Measurements from ENCODE around the gene TXNRD1. TPM values are rescaled to one million over a fixed set of nuclear protein-coding genes. Genes with fewer than 3 reads are reported as not detected.
"Not testable (repeated sequence)": the region's sequence is repeated elsewhere in the genome, so short reads cannot be mapped to it uniquely, and the experiment has no call there.

The TXNRD1 gene
- total and polyA plus RNA-seq, 2 experiments from 2014 or later = 43.5 to 74.9 TPM

- DNase-seq (ENCODE audit: low read depth in 1 of 2, low spot score in 1 of 2) = no peak
- H3K27ac ChIP-seq = no peak overlapping the region
- no peak for TF ChIP-seq CTCF (IDR thresholded peaks at IDR 0.05; ENCODE audit: low read depth, low read length)
- no peaks in the 10 kb centered on the region for H3K27me3 ChIP-seq
- no peaks in the 10 kb centered on the region for H3K9me3 ChIP-seq (ENCODE audit: low read depth)
- no peaks in the 10 kb centered on the region for H3K36me3 ChIP-seq
- H3K4me3 ChIP-seq = no peak overlapping the region
- no peaks in the 10 kb centered on the region for H3K4me1 ChIP-seq (ENCODE audit: low read depth)
Observed at GRCh38 chr12:104250366-104251125, 35.0 kb downstream of the TXNRD1 start.

DNA sequence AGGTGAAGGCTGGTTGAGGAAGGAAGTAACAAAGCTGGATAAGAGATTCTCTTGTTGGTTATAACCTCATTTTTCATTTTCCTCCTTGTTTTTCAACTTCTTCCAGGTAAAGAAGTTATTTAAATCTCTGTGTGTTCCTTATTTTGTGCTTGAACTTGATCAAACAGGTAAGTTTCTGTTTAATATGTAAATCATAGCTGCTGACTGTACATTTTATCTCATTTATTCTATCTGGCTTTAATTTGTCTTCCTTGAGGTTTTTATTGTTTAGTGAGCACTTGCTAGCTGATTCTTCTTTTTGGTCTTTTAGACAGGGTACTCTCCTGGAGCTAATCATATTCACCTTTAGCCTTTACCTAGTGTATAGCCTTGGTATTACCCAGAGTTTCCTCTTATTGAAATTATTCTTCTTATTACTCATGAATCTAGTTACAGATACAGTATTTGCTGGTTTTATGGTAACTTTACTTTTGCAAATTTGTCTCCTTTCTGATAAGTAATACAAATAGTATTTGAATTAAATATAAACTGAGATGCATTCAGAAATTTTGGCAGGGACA is 42.4 kb downstream of the TXNRD1 start:
- TF ChIP-seq CTCF (IDR thresholded peaks at IDR 0.05; ENCODE audit: low read depth, low read length) = no peak
- H3K4me3 ChIP-seq = no peak overlapping the region
- no peak for DNase-seq (ENCODE audit: low read depth in 1 of 2, low spot score in 1 of 2)
- H3K36me3 ChIP-seq = no peaks in the 10 kb centered on the region
- H3K9me3 ChIP-seq (ENCODE audit: low read depth) = no peaks in the 10 kb centered on the region
- H3K4me1 ChIP-seq (ENCODE audit: low read depth) = no peaks in the 10 kb centered on the region
- no peaks in the 10 kb centered on the region for H3K27me3 ChIP-seq
- H3K27ac ChIP-seq = no peak overlapping the region

GRCh38 chr12:104258476-104259067 is 43.0 kb downstream of the TXNRD1 start:
- DNase-seq (ENCODE audit: low read depth in 1 of 2, low spot score in 1 of 2) = peak in 1 of 2 donors; percentile 30
- Histone ChIP-seq H3K36me3 (no peaks in the 10 kb centered on the region), H3K4me3 (no peak overlapping the region), H3K27ac (no peak overlapping the region), H3K27me3 (no peaks in the 10 kb centered on the region), H3K9me3 (ENCODE audit: low read depth) (no peaks in the 10 kb centered on the region), H3K4me1 (ENCODE audit: low read depth) (no peaks in the 10 kb centered on the region)
- TF ChIP-seq CTCF (IDR thresholded peaks at IDR 0.05; ENCODE audit: low read depth, low read length) = no peak

GRCh38 chr12:104263026-104263425 is 47.4 kb downstream of the TXNRD1 start:
- no peak for DNase-seq (ENCODE audit: low read depth in 1 of 2, low spot score in 1 of 2)
- Histone ChIP-seq H3K36me3 (no peaks in the 10 kb centered on the region), H3K9me3 (ENCODE audit: low read depth) (no peaks in the 10 kb centered on the region), H3K27me3 (no peaks in the 10 kb centered on the region), H3K27ac (no peak overlapping the region), H3K4me1 (ENCODE audit: low read depth) (no peaks in the 10 kb centered on the region), H3K4me3 (no peak overlapping the region)
- TF ChIP-seq CTCF (IDR thresholded peaks at IDR 0.05; ENCODE audit: low read depth, low read length) = no peak

GRCh38 chr12:104263580-104264358 is 48.2 kb downstream of the TXNRD1 start:
- peak in 1 of 2 donors; percentile 51 for DNase-seq (ENCODE audit: low read depth in 1 of 2, low spot score in 1 of 2)
- TF ChIP-seq CTCF (IDR thresholded peaks at IDR 0.05; ENCODE audit: low read depth, low read length) = no peak
- no peak overlapping the region for H3K4me3 ChIP-seq
- no peaks in the 10 kb centered on the region for H3K4me1 ChIP-seq (ENCODE audit: low read depth)
- H3K36me3 ChIP-seq = no peaks in the 10 kb centered on the region
- H3K27ac ChIP-seq = no peak overlapping the region
- H3K9me3 ChIP-seq (ENCODE audit: low read depth) = no peaks in the 10 kb centered on the region
- no peaks in the 10 kb centered on the region for H3K27me3 ChIP-seq

DNA sequence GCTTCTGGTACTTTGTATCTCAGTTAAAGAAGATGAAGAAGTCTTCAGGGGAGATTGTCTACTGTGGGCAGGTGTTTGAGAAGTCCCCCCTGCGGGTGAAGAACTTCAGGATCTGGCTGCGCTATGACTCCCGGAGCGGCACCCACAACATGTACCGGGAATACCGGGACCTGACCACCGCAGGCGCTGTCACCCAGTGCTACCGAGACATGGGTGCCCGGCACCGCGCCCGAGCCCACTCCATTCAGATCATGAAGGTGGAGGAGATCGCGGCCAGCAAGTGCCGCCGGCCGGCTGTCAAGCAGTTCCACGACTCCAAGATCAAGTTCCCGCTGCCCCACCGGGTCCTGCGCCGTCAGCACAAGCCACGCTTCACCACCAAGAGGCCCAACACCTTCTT is 49.9 kb downstream of the TXNRD1 start:
- H3K4me1 ChIP-seq (ENCODE audit: low read depth); DNase-seq (ENCODE audit: low read depth in 1 of 2, low spot score in 1 of 2); H3K4me3 ChIP-seq; H3K9me3 ChIP-seq (ENCODE audit: low read depth); H3K27ac ChIP-seq; H3K27me3 ChIP-seq; H3K36me3 ChIP-seq: not testable (repeated sequence)

All from cardiac muscle cell (in vitro differentiated cells and primary cell).